WI38 (cell line): Measurements from ENCODE around the gene ARL6IP5.

Experiments
- H3K4me3 ChIP-seq: 2 replicates; pipeline ENCODE4 v1.5.1; 2011; ENCODE audit warnings: low read depth, mild to moderate bottlenecking, control low read depth, low read length
- CTCF ChIP-seq: IDR thresholded peaks from 2 replicates; pipeline ENCODE4 v1.5.1; 2012; ENCODE audit warnings: low read depth, mild to moderate bottlenecking, control low read depth, low read length

Gene ARL6IP5

GRCh38 chr3:69058947-69059224 lies 25.9 kb upstream of the ARL6IP5 start:
- H3K4me3 ChIP-seq = no peak overlapping the region
- TF ChIP-seq CTCF = no peak

- H3K4me3 ChIP-seq = no peak overlapping the region
- no peak for TF ChIP-seq CTCF
Measured at GRCh38 chr3:69059688-69060087, 25.0 kb upstream of the ARL6IP5 start.

- no peak overlapping the region for H3K4me3 ChIP-seq
- TF ChIP-seq CTCF = no peak
Measured at GRCh38 chr3:69063636-69064035, 21.1 kb upstream of the ARL6IP5 start.

GRCh38 chr3:69065318-69065964 lies 19.3 kb upstream of the ARL6IP5 start:
- no peak overlapping the region for H3K4me3 ChIP-seq
- TF ChIP-seq CTCF = no peak

- H3K4me3 ChIP-seq = no peak overlapping the region
- TF ChIP-seq CTCF = no peak
Measured at GRCh38 chr3:69066121-69066520, 18.6 kb upstream of the ARL6IP5 start.

- TF ChIP-seq CTCF = no peak
- no peak overlapping the region for H3K4me3 ChIP-seq
Measured at GRCh38 chr3:69072928-69073327, 11.8 kb upstream of the ARL6IP5 start.

- no peak for TF ChIP-seq CTCF
Measured at GRCh38 chr3:69079269-69080159, 5.2 kb upstream of the ARL6IP5 start.

More at GRCh38 chr3:69079269-69080159, 5.2 kb upstream of the ARL6IP5 start:
- H3K4me3 ChIP-seq = peak overlapping the region; percentile 86
